ENCODE results near the gene RNF150.
"Not testable (repeated sequence)": the region's sequence is repeated elsewhere in the genome, so short reads cannot be mapped to it uniquely, and the experiment has no call there.

Gene RNF150

GRCh38 chr4:141133146-141133998, at the start of gene RNF150:
Gene RNF150 (minus strand): TSS chr4:141133469.
- DNase-seq (ENCODE audit: low read depth in 3 of 3), result peak; percentile 21 to 42 (median 26)

- no peak for DNase-seq (ENCODE audit: low read depth in 3 of 3)
These were observed 47.9 kb upstream of the RNF150 start for GRCh38 chr4:141180991-141181761.

GRCh38 chr4:141179474-141180373, 46.5 kb upstream of the RNF150 start:
- no peak for DNase-seq (ENCODE audit: low read depth in 3 of 3)

- DNase-seq (ENCODE audit: low read depth in 3 of 3), result no peak
These were observed 43.9 kb upstream of the RNF150 start for GRCh38 chr4:141177171-141177570.

GRCh38 chr4:141174457-141174856, 41.2 kb upstream of the RNF150 start:
- no peak for DNase-seq (ENCODE audit: low read depth in 3 of 3)

GRCh38 chr4:141170671-141171070, 37.4 kb upstream of the RNF150 start:
- no peak for DNase-seq (ENCODE audit: low read depth in 3 of 3)

GRCh38 chr4:141169391-141169790, 36.1 kb upstream of the RNF150 start:
- DNase-seq (ENCODE audit: low read depth in 3 of 3), result no peak

- DNase-seq (ENCODE audit: low read depth in 3 of 3), result not testable (repeated sequence)
These were observed 31.7 kb upstream of the RNF150 start for GRCh38 chr4:141165001-141165400.

- no peak for DNase-seq (ENCODE audit: low read depth in 3 of 3)
These were observed 25.8 kb upstream of the RNF150 start for GRCh38 chr4:141159027-141159426.

GRCh38 chr4:141158219-141158618, 24.9 kb upstream of the RNF150 start:
- DNase-seq (ENCODE audit: low read depth in 3 of 3), result no peak

GRCh38 chr4:141155586-141155985, 22.3 kb upstream of the RNF150 start:
- DNase-seq (ENCODE audit: low read depth in 3 of 3), result no peak

- DNase-seq (ENCODE audit: low read depth in 3 of 3), result no peak
These were observed 21.5 kb upstream of the RNF150 start for GRCh38 chr4:141154725-141155124.

GRCh38 chr4:141153751-141154510, 20.7 kb upstream of the RNF150 start:
- DNase-seq (ENCODE audit: low read depth in 3 of 3), result no peak

- DNase-seq (ENCODE audit: low read depth in 3 of 3), result no peak
These were observed 10.9 kb upstream of the RNF150 start for GRCh38 chr4:141144207-141144606.

GRCh38 chr4:141142423-141142822, 9.2 kb upstream of the RNF150 start:
- DNase-seq (ENCODE audit: low read depth in 3 of 3), result no peak

GRCh38 chr4:141140391-141141200, 7.3 kb upstream of the RNF150 start:
- DNase-seq (ENCODE audit: low read depth in 3 of 3), result no peak

- DNase-seq (ENCODE audit: low read depth in 3 of 3), result no peak
These were observed 1.0 kb upstream of the RNF150 start for GRCh38 chr4:141133999-141134995.

- DNase-seq (ENCODE audit: low read depth in 3 of 3), result no peak
These were observed 542 bp downstream of the RNF150 start for GRCh38 chr4:141132709-141133145.
